ENCODE data around the gene SCUBE3. TPM values are rescaled to one million over a fixed set of nuclear protein-coding genes. Genes with fewer than 3 reads are reported as not detected.

The SCUBE3 gene
- polyA plus RNA-seq (2013, experiment 1 of 2; ENCODE audit: insufficient read length), result 116 TPM
- polyA plus RNA-seq (2013, experiment 2 of 2; ENCODE audit: insufficient read length), result 118 TPM

DNA sequence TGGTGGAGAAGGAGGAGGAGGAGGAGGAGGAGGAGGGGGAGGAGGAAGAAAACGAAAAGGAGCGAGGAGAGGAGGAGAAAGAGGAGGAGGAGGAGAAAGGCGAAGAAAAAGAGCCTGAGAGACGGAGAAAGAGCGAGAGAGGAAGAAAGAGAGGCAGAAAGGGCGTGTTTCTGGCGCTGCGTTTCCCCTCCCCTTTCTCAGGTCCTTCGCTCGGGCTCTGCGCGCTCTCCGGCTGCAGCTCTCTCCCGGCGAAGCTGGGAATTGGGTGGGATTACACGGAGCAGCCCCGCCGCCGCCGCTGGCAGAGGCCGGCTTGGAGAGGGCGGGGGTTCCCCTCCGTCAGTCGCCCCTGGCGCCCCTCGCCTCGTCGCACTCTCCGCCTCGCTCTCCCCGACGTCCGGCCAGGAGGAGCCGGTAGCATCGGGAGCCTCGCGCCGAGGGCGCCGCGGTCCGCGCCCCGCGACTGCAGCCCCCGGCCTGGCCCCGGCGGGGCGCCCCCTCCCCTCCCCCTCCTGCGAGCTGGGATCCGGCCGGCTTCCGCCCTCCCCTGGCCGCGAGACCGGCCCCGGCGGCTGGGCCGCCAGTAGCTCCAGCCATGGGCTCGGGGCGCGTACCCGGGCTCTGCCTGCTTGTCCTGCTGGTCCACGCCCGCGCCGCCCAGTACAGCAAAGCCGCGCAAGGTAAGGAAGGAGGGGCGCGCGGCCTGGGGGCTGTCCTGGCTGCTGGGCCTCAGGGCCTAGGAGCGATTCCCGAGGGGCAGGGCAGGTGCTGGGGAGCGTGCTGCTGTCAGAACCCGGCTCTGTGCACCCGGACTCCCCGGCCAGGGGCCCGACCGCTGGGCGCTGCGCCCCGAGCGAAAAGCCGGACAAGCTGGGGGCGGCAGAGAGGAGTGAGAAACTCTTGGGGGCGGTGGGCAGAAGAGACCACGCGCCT is at the start of gene SCUBE3:
Gene SCUBE3 (plus strand): TSS at position 133 of the 933 bp plus-strand sequence. CDS start 463 bp downstream, at position 596.
- peak; percentile 68 for DNase-seq

DNA sequence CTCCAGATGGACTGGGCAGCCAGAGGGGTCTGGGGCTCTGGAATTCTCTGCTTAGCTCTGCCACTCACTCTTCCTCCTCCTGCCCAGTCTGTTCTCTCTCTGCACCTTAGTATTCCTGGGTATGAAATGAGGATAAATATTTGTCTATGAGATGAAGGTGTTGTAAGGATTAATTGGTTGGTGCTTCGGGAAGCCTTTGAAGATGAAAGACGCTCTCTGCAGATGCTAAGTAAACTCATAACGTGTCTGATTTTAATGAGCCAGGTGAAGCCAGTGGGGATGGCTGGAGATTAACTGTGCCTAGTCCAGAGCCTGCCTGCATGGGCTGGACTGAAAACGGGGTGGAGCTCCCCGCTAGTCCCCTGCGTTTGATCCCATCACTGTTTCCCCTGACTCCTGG is 49.5 kb upstream of the SCUBE3 start:
- no peak for DNase-seq

GRCh38 chr6:35164868-35165267 is 48.9 kb upstream of the SCUBE3 start:
- no peak for DNase-seq

DNA sequence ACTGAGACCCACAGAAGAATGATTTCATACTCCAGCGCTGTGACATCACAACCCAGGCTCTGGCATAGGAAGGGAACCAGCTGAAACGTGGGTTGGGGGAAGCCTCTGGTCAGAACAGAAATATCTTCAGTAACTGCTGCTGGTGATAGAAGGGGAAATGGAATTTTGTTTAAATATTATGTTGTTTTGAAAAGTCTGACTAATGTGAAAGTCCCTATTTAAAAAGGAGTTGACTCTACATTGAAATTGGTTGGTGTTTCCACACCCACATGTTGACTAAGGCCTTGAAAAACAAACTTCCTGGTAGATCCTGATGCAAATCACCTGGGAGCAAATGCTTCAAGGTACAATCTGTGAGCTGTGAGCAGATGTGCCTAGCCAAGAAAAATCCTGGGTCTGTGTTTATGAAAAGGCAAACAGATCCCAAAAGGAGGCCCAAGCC is 48.1 kb upstream of the SCUBE3 start:
- DNase-seq, result no peak

GRCh38 chr6:35166116-35166515 is 47.6 kb upstream of the SCUBE3 start:
- no peak for DNase-seq

DNA sequence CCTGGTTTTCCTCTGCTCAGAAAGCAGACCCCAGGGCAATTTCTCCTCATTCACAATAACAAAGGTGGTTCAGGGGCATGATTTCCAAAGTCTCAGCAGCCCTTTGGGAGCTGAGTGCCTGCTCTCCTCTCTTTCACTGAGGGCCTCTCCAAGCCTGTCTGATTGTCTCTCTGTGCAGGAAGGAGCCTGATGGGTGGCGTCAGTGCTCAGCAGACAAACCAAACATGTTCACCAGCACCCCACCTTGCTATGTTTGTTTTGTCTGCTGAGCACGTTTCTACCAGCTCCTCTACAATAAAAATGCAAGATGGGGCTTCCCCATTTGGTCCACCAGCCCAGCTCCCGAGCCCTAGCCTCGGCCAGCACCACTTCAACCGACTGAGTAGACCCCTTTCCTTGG is 47.2 kb upstream of the SCUBE3 start:
- DNase-seq, result no peak

- no peak for DNase-seq
Measured at GRCh38 chr6:35167505-35167904, 46.3 kb upstream of the SCUBE3 start.

- no peak for DNase-seq
Measured at GRCh38 chr6:35168461-35168861, 45.3 kb upstream of the SCUBE3 start.

- DNase-seq, result peak; percentile 85
Measured at GRCh38 chr6:35170166-35170565, 43.6 kb upstream of the SCUBE3 start.

DNA sequence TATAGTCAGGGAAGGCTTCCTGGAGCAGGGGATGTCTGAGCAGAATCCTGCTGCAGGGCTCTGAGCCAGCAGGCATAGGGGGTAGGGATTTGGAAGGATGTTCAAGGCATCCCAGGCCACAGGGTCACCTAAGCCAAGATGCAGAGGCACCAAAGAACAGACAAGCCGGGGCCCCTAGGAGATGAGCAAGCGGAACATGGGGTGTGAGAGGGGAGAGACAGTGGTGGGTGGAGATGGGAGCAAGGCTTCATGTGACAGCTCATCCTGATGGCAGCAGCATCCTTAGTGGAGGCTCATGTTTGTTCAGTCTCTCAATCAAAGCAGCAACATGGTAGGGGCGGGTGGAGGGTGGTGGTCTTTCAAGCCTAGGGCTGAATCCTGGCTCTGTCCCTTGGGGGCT is 42.9 kb upstream of the SCUBE3 start:
- no peak for DNase-seq

- DNase-seq, result peak; percentile 67
Measured at GRCh38 chr6:35173044-35173426, 40.7 kb upstream of the SCUBE3 start.

- peak; percentile 59 for DNase-seq
Measured at GRCh38 chr6:35173427-35174087, 40.2 kb upstream of the SCUBE3 start.

DNA sequence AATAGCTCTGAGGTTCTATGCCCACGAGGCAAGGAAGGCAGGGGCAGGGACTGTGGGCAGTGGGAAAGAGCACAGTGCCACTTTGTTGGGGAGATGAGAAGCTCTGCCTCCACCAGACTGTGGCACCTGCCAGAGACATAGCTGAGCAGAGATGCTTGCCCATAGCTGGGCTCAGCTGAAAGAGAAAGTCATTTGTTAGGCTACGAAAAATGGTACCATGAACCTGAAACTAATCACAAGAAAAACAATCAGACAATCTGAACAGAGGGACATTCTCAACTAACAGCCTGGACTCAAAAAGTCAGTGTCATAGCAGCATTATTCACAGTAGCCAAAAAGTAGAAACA is 39.7 kb upstream of the SCUBE3 start:
- no peak for DNase-seq

DNA sequence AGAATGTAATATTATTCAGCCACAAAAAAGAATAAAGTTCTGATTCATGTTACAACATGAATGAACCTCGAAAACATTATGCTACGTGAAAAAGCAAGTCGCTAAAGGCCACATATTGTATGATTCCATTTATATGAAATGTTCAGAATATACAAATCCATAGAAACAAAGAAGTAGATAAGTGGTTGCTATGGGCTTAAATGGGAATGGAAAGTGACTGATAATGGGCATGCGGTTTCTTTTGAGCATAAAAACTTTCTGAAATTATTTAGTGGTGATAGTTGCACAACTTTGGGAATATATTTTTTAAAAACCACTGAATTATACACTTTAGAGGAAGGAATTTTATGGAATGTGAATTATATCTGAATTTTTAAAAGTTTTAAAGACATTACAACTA is 39.3 kb upstream of the SCUBE3 start:
- DNase-seq, result no peak

GRCh38 chr6:35176301-35177024 is 37.3 kb upstream of the SCUBE3 start:
- no peak for DNase-seq

GRCh38 chr6:35177157-35177556 is 36.6 kb upstream of the SCUBE3 start:
- DNase-seq, result no peak

DNA sequence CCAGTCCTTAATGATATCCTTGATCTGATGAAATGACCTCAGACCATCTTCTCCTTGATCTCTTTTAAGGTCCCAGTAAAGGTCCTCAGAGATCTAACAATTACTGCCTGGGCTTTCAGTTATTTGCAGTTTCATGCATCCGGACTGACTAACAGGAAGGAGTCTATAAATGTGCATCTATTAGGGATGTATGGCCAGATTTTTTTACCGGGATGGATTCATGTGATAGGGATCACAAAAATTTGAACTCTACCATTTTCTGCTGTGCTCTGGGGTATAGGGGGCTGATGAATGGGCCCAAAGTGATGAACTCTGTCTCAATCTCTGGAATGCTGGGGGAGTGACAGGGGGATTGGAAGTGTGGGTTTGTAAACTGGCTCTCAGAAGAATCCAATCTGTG is 36.2 kb upstream of the SCUBE3 start:
- DNase-seq, result peak; percentile 80

DNA sequence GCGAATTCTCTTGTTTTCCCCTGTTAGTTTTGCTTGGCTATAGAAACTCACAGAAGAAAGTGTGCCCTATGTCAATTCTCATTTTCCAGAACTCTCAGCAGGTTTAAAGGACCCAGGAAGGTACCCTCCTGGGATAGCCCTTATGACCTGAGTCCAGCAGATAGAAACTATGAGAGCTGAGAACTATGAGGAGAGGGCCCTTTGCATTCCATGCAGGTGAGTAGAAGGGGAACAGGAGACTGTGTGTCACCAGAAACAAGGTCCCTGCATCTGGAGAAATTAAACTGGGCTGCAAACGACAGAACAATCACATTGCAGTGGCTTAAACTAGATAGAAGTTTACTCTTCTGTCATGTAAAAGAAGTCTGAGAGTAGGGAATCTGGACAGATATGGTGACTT is 35.7 kb upstream of the SCUBE3 start:
- DNase-seq, result no peak

DNA sequence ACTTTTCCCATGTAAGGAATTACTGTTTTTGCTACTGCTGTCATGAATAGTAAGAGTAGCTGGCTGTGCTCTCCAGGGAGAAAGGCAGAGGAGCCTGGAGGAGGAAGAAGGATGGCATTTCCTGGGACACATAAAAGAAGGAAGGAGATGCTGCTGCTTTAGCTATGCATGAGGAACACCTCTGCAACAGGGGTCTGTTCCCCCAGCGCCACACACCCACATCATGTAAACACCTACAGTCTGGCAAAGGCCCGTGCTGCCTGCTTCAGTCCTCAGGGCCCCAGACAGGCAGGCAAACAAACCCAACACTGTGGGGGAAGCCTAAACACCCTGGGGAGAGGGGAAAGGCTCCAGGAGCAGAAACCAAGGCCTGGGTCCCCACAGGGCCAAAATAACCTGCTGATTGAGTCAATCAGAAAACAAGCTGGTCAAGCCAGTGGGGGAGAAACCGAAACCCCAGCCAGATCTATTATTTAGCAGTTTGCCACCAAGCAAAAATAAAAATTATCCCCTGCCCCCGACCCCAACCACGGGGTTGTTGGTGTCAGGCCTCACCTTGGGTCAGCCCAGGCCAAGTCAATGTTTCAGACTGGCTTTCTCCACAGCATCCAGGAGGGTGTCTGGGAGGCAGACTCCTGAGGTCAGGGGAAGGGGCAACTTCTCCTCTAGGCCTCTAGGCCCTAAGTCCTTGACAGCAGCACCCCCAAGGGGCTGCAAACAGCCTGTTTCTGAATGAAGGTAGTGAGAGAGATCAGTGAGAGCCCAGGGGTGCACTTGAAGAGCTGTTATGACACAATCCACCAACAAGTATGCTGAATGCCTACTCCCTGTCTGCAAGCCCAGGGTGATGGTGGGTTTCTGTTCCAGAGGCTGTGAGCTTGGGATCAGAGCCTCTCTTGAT is 34.6 kb upstream of the SCUBE3 start:
- peak; percentile 46 for DNase-seq

- no peak for DNase-seq
Measured at GRCh38 chr6:35179901-35180535, 33.7 kb upstream of the SCUBE3 start.

DNA sequence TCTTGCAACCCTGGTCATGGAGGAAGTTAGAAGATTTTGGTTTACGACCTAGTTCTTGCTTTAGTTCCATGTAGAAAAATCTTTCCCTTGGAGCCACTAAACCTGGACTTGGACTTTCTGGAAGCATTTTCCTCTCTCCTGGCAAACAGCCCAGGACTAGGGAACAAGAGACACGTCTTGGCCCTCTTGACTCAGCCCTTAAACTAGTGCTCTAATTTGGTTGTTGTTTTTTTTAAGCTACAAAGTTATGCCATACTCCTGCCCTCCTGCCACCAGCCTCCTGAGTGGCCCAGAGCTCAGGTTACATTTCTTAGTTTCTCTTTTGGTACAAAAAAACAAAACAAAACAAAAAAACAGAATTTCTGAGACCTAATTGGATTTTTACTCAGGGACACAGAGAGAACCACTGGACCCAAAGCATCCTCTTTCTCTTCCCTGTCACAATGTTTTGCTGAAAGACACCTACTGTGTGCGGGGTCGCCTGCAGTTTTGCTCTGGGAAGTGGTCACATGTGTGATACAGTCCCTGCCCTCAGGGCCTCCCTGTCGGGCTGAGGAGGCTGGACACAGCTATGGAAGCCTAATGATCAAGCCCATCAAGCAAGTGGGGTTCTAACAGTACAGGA is 32.3 kb upstream of the SCUBE3 start:
- peak; percentile 91 for DNase-seq
